Measurements from ENCODE around the gene KIF13A. TPM values are rescaled to one million over a fixed set of nuclear protein-coding genes. Genes with fewer than 3 reads are reported as not detected.
A peak's percentile ranks its signal among the peaks of the same experiment; 100 is the strongest.
"Not testable (repeated sequence)": the region's sequence is repeated elsewhere in the genome, so short reads cannot be mapped to it uniquely, and the experiment has no call there.

The KIF13A gene
- polyA plus RNA-seq, 4 donors, result 24.9 to 34.9 (median 28.7) TPM

- Histone ChIP-seq H3K36me3 (ENCODE audit: control insufficient read depth in 3 of 3, insufficient read depth in 2 of 3, low read depth in 1 of 3, low read length in 3 of 3) (peaks cover 2 to 31% (median 10%) of the 10 kb centered on the region in 3 donors), H3K4me3 (ENCODE audit: low read depth in 1 of 3, low read length in 3 of 3) (no peak overlapping the region), H3K4me1 (ENCODE audit: control insufficient read depth in 3 of 3, insufficient read depth in 2 of 3, low read depth in 1 of 3, low read length in 2 of 3) (no peaks in the 10 kb centered on the region), H3K27me3 (ENCODE audit: control insufficient read depth in 3 of 3, insufficient read depth in 3 of 3, low read length in 3 of 3) (no peaks in the 10 kb centered on the region), H3K9me3 (ENCODE audit: control insufficient read depth in 2 of 2, insufficient read depth in 1 of 2, low read depth in 1 of 2, low read length in 1 of 2) (peaks cover 0 to 6% of the 10 kb centered on the region in 2 donors), H3K27ac (ENCODE audit: low read depth in 1 of 3, low read length in 2 of 3) (no peak overlapping the region)
- WGBS, 3 donors, result 85 to 96% (median 90%) methylated on average over 5 of the region's 5 CpGs
- no peak for DNase-seq
- no peak for FAIRE-seq
These were observed 178.8 kb downstream of the KIF13A start for GRCh38 chr6:17808609-17809008.

DNA sequence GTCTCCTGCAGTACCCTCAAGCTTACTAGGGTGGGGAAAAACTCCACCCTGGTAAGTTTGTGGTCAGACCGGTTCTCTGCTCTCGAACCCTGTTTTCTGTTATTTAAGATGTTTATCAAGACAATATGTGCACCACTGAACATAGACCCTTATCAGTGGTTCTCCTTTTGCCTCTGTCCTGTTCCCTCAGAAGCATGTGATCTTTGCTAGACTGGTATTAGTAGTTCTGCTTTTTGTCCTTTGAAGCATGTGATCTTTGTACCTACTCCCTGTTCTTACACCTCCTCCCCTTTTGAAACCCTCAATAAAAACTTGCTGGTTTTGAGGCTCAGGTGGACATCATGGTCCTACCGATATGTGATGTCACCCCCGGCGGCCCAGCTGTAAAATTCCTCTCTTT, 180.0 kb downstream of the KIF13A start:
- FAIRE-seq; H3K4me1 ChIP-seq (ENCODE audit: control insufficient read depth in 3 of 3, insufficient read depth in 2 of 3, low read depth in 1 of 3, low read length in 2 of 3); H3K27me3 ChIP-seq (ENCODE audit: control insufficient read depth in 3 of 3, insufficient read depth in 3 of 3, low read length in 3 of 3); H3K9me3 ChIP-seq (ENCODE audit: control insufficient read depth in 2 of 2, insufficient read depth in 1 of 2, low read depth in 1 of 2, low read length in 1 of 2); H3K4me3 ChIP-seq (ENCODE audit: low read depth in 1 of 3, low read length in 3 of 3); H3K27ac ChIP-seq (ENCODE audit: low read depth in 1 of 3, low read length in 2 of 3): not testable (repeated sequence)
- DNase-seq, result peak in 1 of 2 donors; percentile 7
- H3K36me3 ChIP-seq (ENCODE audit: control insufficient read depth in 3 of 3, insufficient read depth in 2 of 3, low read depth in 1 of 3, low read length in 3 of 3), result peaks cover 2 to 32% (median 7%) of the 10 kb centered on the region in 3 donors
- 60 to 88% (median 85%) methylated on average over 3 to 5 of the region's 5 CpGs for WGBS, 3 donors

DNA sequence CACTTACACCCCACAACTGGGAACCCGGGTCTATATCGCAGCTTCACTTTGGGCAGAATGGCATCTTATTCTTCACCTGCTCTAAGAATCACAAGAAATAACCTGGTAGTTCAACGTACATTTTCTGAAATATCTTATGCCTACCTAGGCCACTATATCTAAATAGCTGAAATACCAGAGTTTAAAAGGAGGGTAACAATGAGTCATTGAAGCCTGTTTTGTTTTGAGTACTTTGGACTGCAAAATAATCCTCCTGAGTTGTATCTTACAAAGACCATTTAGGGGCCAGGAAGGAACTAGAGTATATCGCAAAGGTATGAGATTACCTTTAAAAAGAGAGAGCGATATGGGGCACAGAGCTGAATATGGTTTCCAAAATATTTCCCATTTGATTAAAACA, 184.0 kb downstream of the KIF13A start:
- DNase-seq, result no peak
- no peak overlapping the region for H3K4me3 ChIP-seq (ENCODE audit: low read depth in 1 of 3, low read length in 3 of 3)
- H3K27me3 ChIP-seq (ENCODE audit: control insufficient read depth in 3 of 3, insufficient read depth in 3 of 3, low read length in 3 of 3), result no peaks in the 10 kb centered on the region
- FAIRE-seq, result no peak
- no peak overlapping the region for H3K27ac ChIP-seq (ENCODE audit: low read depth in 1 of 3, low read length in 2 of 3)
- H3K36me3 ChIP-seq (ENCODE audit: control insufficient read depth in 3 of 3, insufficient read depth in 2 of 3, low read depth in 1 of 3, low read length in 3 of 3), result peaks cover 6 to 49% (median 13%) of the 10 kb centered on the region in 3 donors
- peaks cover 0 to 6% of the 10 kb centered on the region in 2 donors for H3K9me3 ChIP-seq (ENCODE audit: control insufficient read depth in 2 of 2, insufficient read depth in 1 of 2, low read depth in 1 of 2, low read length in 1 of 2)
- no peaks in the 10 kb centered on the region for H3K4me1 ChIP-seq (ENCODE audit: control insufficient read depth in 3 of 3, insufficient read depth in 2 of 3, low read depth in 1 of 3, low read length in 2 of 3)
- WGBS, 3 donors, result 93 to 95% (median 94%) methylated on average over 5 of the region's 5 CpGs

DNA sequence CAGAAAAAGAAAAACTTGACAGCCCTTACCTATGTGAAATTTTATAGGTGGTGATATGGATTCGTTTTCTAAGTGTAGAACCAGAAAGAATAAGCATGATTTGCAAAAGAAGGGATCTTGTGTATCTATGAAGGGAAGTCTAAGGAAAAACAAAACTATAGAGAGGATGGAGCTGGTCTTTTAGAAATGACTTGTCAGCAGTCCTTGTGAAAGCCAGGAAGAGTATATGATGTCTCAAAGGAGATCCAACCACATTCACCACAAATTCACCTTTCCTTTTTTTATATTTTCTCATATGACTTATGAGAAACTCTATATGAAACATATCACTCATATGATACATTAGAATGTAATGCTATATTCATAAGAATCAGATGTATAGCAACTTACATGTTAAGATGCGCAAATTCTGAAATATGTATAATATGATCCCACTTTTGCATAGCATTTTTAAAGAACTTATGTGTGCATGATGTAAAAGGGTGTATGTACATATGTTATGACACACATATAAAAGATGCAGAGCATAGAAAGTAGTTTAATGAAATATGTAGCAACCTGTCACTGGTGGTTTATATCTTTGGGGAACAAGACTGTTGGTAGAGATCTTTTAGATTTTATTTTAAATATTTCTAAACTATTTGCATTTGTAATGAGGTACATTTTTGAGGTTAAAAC, 188.8 kb downstream of the KIF13A start:
- 83 to 87% (median 85%) methylated on average over 2 of the region's 2 CpGs for WGBS, 3 donors
- no peak for DNase-seq
- H3K9me3 ChIP-seq (ENCODE audit: control insufficient read depth in 2 of 2, insufficient read depth in 1 of 2, low read depth in 1 of 2, low read length in 1 of 2), result no peaks in the 10 kb centered on the region
- H3K4me1 ChIP-seq (ENCODE audit: control insufficient read depth in 3 of 3, insufficient read depth in 2 of 3, low read depth in 1 of 3, low read length in 2 of 3), result no peaks in the 10 kb centered on the region
- H3K27ac ChIP-seq (ENCODE audit: low read depth in 1 of 3, low read length in 2 of 3), result no peak overlapping the region
- peaks cover 6 to 43% (median 17%) of the 10 kb centered on the region in 3 donors for H3K36me3 ChIP-seq (ENCODE audit: control insufficient read depth in 3 of 3, insufficient read depth in 2 of 3, low read depth in 1 of 3, low read length in 3 of 3)
- H3K4me3 ChIP-seq (ENCODE audit: low read depth in 1 of 3, low read length in 3 of 3), result no peak overlapping the region
- FAIRE-seq, result no peak
- no peaks in the 10 kb centered on the region for H3K27me3 ChIP-seq (ENCODE audit: control insufficient read depth in 3 of 3, insufficient read depth in 3 of 3, low read length in 3 of 3)

DNA sequence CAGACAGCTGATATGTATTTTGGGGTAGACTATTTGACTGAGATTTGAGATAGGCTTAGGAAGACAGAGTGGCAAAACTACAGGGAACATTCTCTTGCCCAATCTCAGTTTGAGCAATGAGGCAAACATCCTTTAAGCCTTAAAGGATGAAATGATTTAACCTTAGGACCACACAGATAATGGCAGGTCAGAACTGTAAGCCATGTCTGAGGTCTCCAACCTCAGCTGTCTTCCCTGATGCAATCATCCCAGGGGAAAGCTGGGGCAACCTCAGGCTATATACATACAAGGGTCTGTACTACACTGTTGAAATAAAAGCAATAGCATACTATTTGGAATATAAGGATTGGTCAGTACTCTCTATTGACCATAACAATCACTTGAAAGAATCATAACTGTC, 196.9 kb downstream of the KIF13A start:
- no peak for FAIRE-seq
- Histone ChIP-seq H3K4me3 (ENCODE audit: low read depth in 1 of 3, low read length in 3 of 3) (no peak overlapping the region), H3K27me3 (ENCODE audit: control insufficient read depth in 3 of 3, insufficient read depth in 3 of 3, low read length in 3 of 3) (no peaks in the 10 kb centered on the region), H3K9me3 (ENCODE audit: control insufficient read depth in 2 of 2, insufficient read depth in 1 of 2, low read depth in 1 of 2, low read length in 1 of 2) (no peaks in the 10 kb centered on the region), H3K36me3 (ENCODE audit: control insufficient read depth in 3 of 3, insufficient read depth in 2 of 3, low read depth in 1 of 3, low read length in 3 of 3) (peaks cover 5 to 35% (median 15%) of the 10 kb centered on the region in 3 donors), H3K4me1 (ENCODE audit: control insufficient read depth in 3 of 3, insufficient read depth in 2 of 3, low read depth in 1 of 3, low read length in 2 of 3) (no peaks in the 10 kb centered on the region), H3K27ac (ENCODE audit: low read depth in 1 of 3, low read length in 2 of 3) (no peak overlapping the region)
- no peak for DNase-seq

DNA sequence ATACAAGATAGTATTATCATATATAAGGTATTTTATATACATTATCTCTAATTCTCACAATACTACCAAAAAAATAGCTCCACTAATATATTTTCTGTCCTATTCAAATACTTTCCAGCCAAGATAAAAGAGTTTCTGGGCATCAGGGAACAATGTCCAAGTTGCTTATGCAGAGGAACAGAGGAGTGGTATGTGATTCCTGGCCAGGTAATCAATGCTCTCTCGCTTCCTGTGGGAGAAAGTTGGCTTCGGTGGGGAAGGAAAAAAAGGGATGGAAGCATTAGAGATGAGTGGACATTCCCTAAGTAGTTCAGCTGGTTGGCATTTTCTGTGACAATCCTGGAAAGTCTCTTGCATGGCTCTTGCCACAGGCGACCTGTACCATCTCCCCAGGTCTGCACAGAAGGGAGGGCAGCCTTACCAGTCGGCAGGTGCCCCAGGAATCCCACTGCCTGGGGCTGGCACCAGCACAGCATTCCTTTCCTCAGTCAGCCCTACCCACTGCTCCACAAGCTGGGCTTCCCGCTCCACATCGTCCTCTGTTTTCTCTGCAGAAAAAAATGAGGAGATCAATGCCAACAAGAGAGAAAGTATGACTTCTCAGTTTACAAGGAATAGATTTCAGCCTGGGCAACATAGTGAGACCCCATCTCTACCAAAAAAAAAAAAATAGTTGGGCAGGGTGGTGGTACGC, 202.2 kb downstream of the KIF13A start:
- H3K4me3 ChIP-seq (ENCODE audit: low read depth in 1 of 3, low read length in 3 of 3), result no peak overlapping the region
- DNase-seq, result no peak
- H3K9me3 ChIP-seq (ENCODE audit: control insufficient read depth in 2 of 2, insufficient read depth in 1 of 2, low read depth in 1 of 2, low read length in 1 of 2), result no peaks in the 10 kb centered on the region
- 90 to 95% (median 91%) methylated on average over 7 of the region's 7 CpGs for WGBS, 3 donors
- FAIRE-seq, result no peak
- H3K27me3 ChIP-seq (ENCODE audit: control insufficient read depth in 3 of 3, insufficient read depth in 3 of 3, low read length in 3 of 3), result no peaks in the 10 kb centered on the region
- H3K36me3 ChIP-seq (ENCODE audit: control insufficient read depth in 3 of 3, insufficient read depth in 2 of 3, low read depth in 1 of 3, low read length in 3 of 3), result peaks cover 11 to 42% (median 23%) of the 10 kb centered on the region in 3 donors
- H3K4me1 ChIP-seq (ENCODE audit: control insufficient read depth in 3 of 3, insufficient read depth in 2 of 3, low read depth in 1 of 3, low read length in 2 of 3), result no peaks in the 10 kb centered on the region
- no peak overlapping the region for H3K27ac ChIP-seq (ENCODE audit: low read depth in 1 of 3, low read length in 2 of 3)

DNA sequence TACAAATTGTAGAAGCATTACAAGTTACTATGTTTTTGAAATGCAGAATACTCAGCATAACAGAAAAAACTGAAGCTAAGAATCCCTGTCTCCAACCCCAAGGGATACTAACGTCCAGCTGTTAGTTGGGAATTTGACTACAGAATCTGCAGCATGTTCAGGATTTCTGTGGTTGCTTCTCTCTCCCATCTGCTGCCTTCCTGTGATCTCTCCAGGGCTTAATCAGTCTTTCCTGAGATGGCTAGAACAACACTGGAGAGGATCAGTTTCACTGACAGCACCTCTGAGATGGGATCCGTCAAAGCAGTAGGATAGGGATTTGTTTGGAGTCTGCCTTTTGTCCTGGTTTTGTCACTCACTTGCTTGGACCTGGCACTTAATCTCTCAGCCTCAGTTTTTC, 207.4 kb downstream of the KIF13A start:
- Histone ChIP-seq H3K27ac (ENCODE audit: low read depth in 1 of 3, low read length in 2 of 3) (no peak overlapping the region), H3K4me3 (ENCODE audit: low read depth in 1 of 3, low read length in 3 of 3) (no peak overlapping the region), H3K27me3 (ENCODE audit: control insufficient read depth in 3 of 3, insufficient read depth in 3 of 3, low read length in 3 of 3) (no peaks in the 10 kb centered on the region), H3K4me1 (ENCODE audit: control insufficient read depth in 3 of 3, insufficient read depth in 2 of 3, low read depth in 1 of 3, low read length in 2 of 3) (no peaks in the 10 kb centered on the region), H3K36me3 (ENCODE audit: control insufficient read depth in 3 of 3, insufficient read depth in 2 of 3, low read depth in 1 of 3, low read length in 3 of 3) (peaks cover 9 to 45% (median 26%) of the 10 kb centered on the region in 3 donors), H3K9me3 (ENCODE audit: control insufficient read depth in 2 of 2, insufficient read depth in 1 of 2, low read depth in 1 of 2, low read length in 1 of 2) (no peaks in the 10 kb centered on the region)
- DNase-seq (no peak), FAIRE-seq (no peak)
- 83 to 91% (median 83%) methylated on average over 2 of the region's 2 CpGs for WGBS, 3 donors

DNA sequence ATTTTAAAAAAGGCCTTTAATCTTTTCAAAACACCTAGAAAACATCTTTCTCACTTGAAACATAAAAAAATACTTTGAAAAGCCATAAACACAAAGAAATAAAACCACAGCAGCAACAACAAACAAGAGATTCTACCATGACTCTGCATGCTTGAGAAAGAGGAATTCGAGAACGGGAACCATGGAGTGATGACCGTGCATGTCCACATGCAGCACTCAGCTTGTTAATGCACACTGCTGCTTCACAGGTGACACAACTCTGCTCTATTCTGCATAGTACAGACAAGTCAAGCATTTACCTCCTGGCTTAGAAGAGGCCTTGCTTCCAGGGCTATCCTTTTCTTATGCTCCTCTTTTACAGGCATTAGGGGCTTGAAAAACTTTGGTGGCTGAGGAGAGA, 215.8 kb downstream of the KIF13A start:
- H3K27ac ChIP-seq (ENCODE audit: low read depth in 1 of 3, low read length in 2 of 3), result no peak overlapping the region
- no peak overlapping the region for H3K4me3 ChIP-seq (ENCODE audit: low read depth in 1 of 3, low read length in 3 of 3)
- H3K4me1 ChIP-seq (ENCODE audit: control insufficient read depth in 3 of 3, insufficient read depth in 2 of 3, low read depth in 1 of 3, low read length in 2 of 3), result no peaks in the 10 kb centered on the region
- H3K36me3 ChIP-seq (ENCODE audit: control insufficient read depth in 3 of 3, insufficient read depth in 2 of 3, low read depth in 1 of 3, low read length in 3 of 3), result peaks cover 3 to 21% (median 19%) of the 10 kb centered on the region in 3 donors
- no peaks in the 10 kb centered on the region for H3K27me3 ChIP-seq (ENCODE audit: control insufficient read depth in 3 of 3, insufficient read depth in 3 of 3, low read length in 3 of 3)
- H3K9me3 ChIP-seq (ENCODE audit: control insufficient read depth in 2 of 2, insufficient read depth in 1 of 2, low read depth in 1 of 2, low read length in 1 of 2), result no peaks in the 10 kb centered on the region
- no peak for DNase-seq
- FAIRE-seq, result no peak
- WGBS, 3 donors, result 88 to 90% (median 89%) methylated on average over 3 of the region's 3 CpGs

All from small intestine (tissue), 7 donors.